H9 (cell line): ENCODE data around the gene PROX2. TPM values are rescaled to one million over a fixed set of nuclear protein-coding genes. Genes with fewer than 3 reads are reported as not detected.

Source experiments
- DNase-seq: peaks from one replicate; pipeline ENCODE4 v3.0.0-alpha.2; 2017
- H2AFZ ChIP-seq: one replicate; pipeline ENCODE4 v1.6.1; 2013; ENCODE audit warnings: mild to moderate bottlenecking, low read length, control low read depth, moderate library complexity
- H2AK5ac ChIP-seq: 2 replicates; pipeline ENCODE4 v1.6.1; 2013; ENCODE audit warnings: low read length, control low read depth, mixed read lengths; ENCODE audit not compliant: insufficient read length
- H2BK120ac ChIP-seq: one replicate; pipeline ENCODE4 v1.6.1; 2013; ENCODE audit warnings: low read depth, mild to moderate bottlenecking, low read length, control low read depth, inconsistent platforms; ENCODE audit not compliant: poor library complexity, severe bottlenecking
- H2BK12ac ChIP-seq: 2 replicates; pipeline ENCODE4 v1.6.1; 2013; ENCODE audit warnings: low read length, control low read depth, mixed read lengths, low read depth; ENCODE audit not compliant: insufficient read length
- H2BK15ac ChIP-seq: 2 replicates; pipeline ENCODE4 v1.6.1; 2013; ENCODE audit warnings: low read depth, low read length, control low read depth
- H2BK20ac ChIP-seq: one replicate; pipeline ENCODE4 v1.6.1; 2013; ENCODE audit warnings: low read depth, mild to moderate bottlenecking, low read length, control low read depth, inconsistent platforms; ENCODE audit not compliant: poor library complexity, severe bottlenecking
- H2BK5ac ChIP-seq: 2 replicates; pipeline ENCODE4 v1.6.1; 2013; ENCODE audit warnings: low read length, control low read depth, mixed read lengths; ENCODE audit not compliant: insufficient read length
- H3K14ac ChIP-seq: 2 replicates; pipeline ENCODE4 v1.6.1; 2013; ENCODE audit warnings: low read length, control low read depth; ENCODE audit not compliant: insufficient read depth
- H3K18ac ChIP-seq: 2 replicates; pipeline ENCODE4 v1.6.1; 2013; ENCODE audit warnings: low read depth, mild to moderate bottlenecking, mixed read lengths, low read length, control low read depth; ENCODE audit not compliant: insufficient read length
- H3K23ac ChIP-seq: 2 replicates; pipeline ENCODE4 v1.6.1; 2013; ENCODE audit warnings: low read length, control low read depth, mixed read lengths, low read depth; ENCODE audit not compliant: insufficient read length
- H3K23me2 ChIP-seq: 2 replicates; pipeline ENCODE4 v1.6.1; 2013; ENCODE audit warnings: low read depth, mild to moderate bottlenecking, mixed read lengths, low read length, control low read depth; ENCODE audit not compliant: insufficient read length, poor library complexity, severe bottlenecking
- H3K27ac ChIP-seq: 2 replicates; pipeline ENCODE4 v1.5.1; 2013; ENCODE audit warnings: low read length, control low read depth, mixed read lengths, low read depth; ENCODE audit not compliant: insufficient read length
- H3K27me3 ChIP-seq: 2 replicates; pipeline ENCODE4 v1.6.1; 2013; ENCODE audit warnings: low read length, control low read depth, inconsistent platforms; ENCODE audit not compliant: insufficient read depth
- H3K4ac ChIP-seq: 2 replicates; pipeline ENCODE4 v1.6.1; 2013; ENCODE audit warnings: low read depth, mild to moderate bottlenecking, control low read depth, inconsistent platforms, low read length, moderate library complexity
- H3K4me1 ChIP-seq: 2 replicates; pipeline ENCODE4 v1.6.1; 2013; ENCODE audit warnings: low read length, control low read depth, inconsistent platforms; ENCODE audit not compliant: insufficient read depth
- H3K4me2 ChIP-seq: 2 replicates; pipeline ENCODE4 v1.6.1; 2013; ENCODE audit warnings: low read length, control low read depth, mixed read lengths; ENCODE audit not compliant: insufficient read length, insufficient read depth
- H3K56ac ChIP-seq: 2 replicates; pipeline ENCODE4 v1.6.1; 2013; ENCODE audit warnings: low read depth, mild to moderate bottlenecking, mixed read lengths, low read length, control low read depth; ENCODE audit not compliant: insufficient read length
- H3K79me1 ChIP-seq: 2 replicates; pipeline ENCODE4 v1.6.1; 2013; ENCODE audit warnings: low read depth, mild to moderate bottlenecking, moderate library complexity, low read length, control low read depth, inconsistent platforms; ENCODE audit not compliant: insufficient read depth, poor library complexity, severe bottlenecking
- H3K79me2 ChIP-seq: 2 replicates; pipeline ENCODE4 v1.6.1; 2013; ENCODE audit warnings: low read length, control low read depth, inconsistent platforms; ENCODE audit not compliant: insufficient read depth
- H3K9ac ChIP-seq: 2 replicates; pipeline ENCODE4 v1.6.1; 2013; ENCODE audit warnings: low read length, control low read depth, mixed read lengths; ENCODE audit not compliant: insufficient read length; ENCODE audit errors: extremely low read depth
- H3K9me3 ChIP-seq: one replicate; pipeline ENCODE4 v1.6.1; 2013; ENCODE audit warnings: low read depth, low read length, inconsistent platforms; ENCODE audit not compliant: control insufficient read depth
- H3T11ph ChIP-seq: one replicate; pipeline ENCODE4 v1.6.1; 2013; ENCODE audit warnings: mild to moderate bottlenecking, low read length, control low read depth, inconsistent platforms
- H4K20me1 ChIP-seq: one replicate; pipeline ENCODE4 v1.6.1; 2013; ENCODE audit not compliant: control insufficient read depth, insufficient read length, insufficient read depth
- H4K5ac ChIP-seq: 2 replicates; pipeline ENCODE4 v1.6.1; 2013; ENCODE audit warnings: low read depth, mild to moderate bottlenecking, mixed read lengths, low read length, control low read depth; ENCODE audit not compliant: insufficient read length
- H4K8ac ChIP-seq: replicated peaks from 2 replicates; pipeline ENCODE4 v1.6.1; 2013; ENCODE audit warnings: low read length, control low read depth, mixed read lengths, low read depth; ENCODE audit not compliant: insufficient read length
- H4K91ac ChIP-seq: 2 replicates; pipeline ENCODE4 v1.6.1; 2013; ENCODE audit warnings: low read depth, mild to moderate bottlenecking, moderate library complexity, mixed read lengths, low read length, control low read depth; ENCODE audit not compliant: insufficient read length
- H3K27ac Mint-ChIP-seq, 3 experiments: 2 replicates in 2 of 3; 3 replicates in 1 of 3; pipeline ENCODE4 v1.8.0; 2020 to 2021; ENCODE audit warnings: mixed read lengths in 3 of 3, mild to moderate bottlenecking in 1 of 3, moderate library complexity in 1 of 3
- H3K27me3 Mint-ChIP-seq: 2 replicates; pipeline ENCODE4 v1.8.0; 2021; ENCODE audit warnings: low read depth, mild to moderate bottlenecking, moderate library complexity, mixed read lengths
- H3K36me3 Mint-ChIP-seq, 3 experiments: 2 replicates in 2 of 3; 3 replicates in 1 of 3; pipeline ENCODE4 v1.8.0; 2020 to 2021; ENCODE audit warnings: low read depth in 3 of 3, mixed read lengths in 3 of 3; ENCODE audit not compliant: insufficient read depth in 1 of 3
- H3K4me1 Mint-ChIP-seq, 2 experiments: 2 replicates each; pipeline ENCODE4 v1.8.0; 2020; ENCODE audit warnings: mixed read lengths in 2 of 2
- H3K4me3 Mint-ChIP-seq, 2 experiments: 2 replicates in 1 of 2; 3 replicates in 1 of 2; pipeline ENCODE4 v1.8.0; 2020 to 2021; ENCODE audit warnings: mild to moderate bottlenecking in 2 of 2, mixed read lengths in 2 of 2, moderate library complexity in 1 of 2
- H3K9me3 Mint-ChIP-seq, 2 experiments: 2 replicates in 1 of 2; 3 replicates in 1 of 2; pipeline ENCODE4 v1.8.0; 2020; ENCODE audit warnings: mild to moderate bottlenecking in 2 of 2, mixed read lengths in 2 of 2, moderate library complexity in 1 of 2
- WGBS: extraction: QIAGEN DNeasy Blood & Tissue Kit; methylation state at CpG from one replicate; pipeline ENCODE4 v1.1.7; 2013; ENCODE audit warnings: missing lambda C conversion rate, low lambda C conversion rate, mixed read lengths; ENCODE audit not compliant: insufficient read length; ENCODE audit errors: extremely low coverage; 5-methylcytosine and 5-hydroxymethylcytosine counted together
- total RNA-seq: library from RNA; stranded (reverse); gene quantifications from 2 replicates; pipeline ENCODE4 v1.2.1, GENCODE V29; 2021
- TF ChIP-seq, protein P1 (sequence below): fragments of 200-600 bp; sonication (generic); conservative IDR thresholded peaks from 3 replicates; pipeline ENCODE4 v1.8.0; 2021; ENCODE audit warnings: antibody characterized with exemption, mild to moderate bottlenecking

Gene PROX2
- total RNA-seq, 1 experiment from 2014 or later: not detected

DNA sequence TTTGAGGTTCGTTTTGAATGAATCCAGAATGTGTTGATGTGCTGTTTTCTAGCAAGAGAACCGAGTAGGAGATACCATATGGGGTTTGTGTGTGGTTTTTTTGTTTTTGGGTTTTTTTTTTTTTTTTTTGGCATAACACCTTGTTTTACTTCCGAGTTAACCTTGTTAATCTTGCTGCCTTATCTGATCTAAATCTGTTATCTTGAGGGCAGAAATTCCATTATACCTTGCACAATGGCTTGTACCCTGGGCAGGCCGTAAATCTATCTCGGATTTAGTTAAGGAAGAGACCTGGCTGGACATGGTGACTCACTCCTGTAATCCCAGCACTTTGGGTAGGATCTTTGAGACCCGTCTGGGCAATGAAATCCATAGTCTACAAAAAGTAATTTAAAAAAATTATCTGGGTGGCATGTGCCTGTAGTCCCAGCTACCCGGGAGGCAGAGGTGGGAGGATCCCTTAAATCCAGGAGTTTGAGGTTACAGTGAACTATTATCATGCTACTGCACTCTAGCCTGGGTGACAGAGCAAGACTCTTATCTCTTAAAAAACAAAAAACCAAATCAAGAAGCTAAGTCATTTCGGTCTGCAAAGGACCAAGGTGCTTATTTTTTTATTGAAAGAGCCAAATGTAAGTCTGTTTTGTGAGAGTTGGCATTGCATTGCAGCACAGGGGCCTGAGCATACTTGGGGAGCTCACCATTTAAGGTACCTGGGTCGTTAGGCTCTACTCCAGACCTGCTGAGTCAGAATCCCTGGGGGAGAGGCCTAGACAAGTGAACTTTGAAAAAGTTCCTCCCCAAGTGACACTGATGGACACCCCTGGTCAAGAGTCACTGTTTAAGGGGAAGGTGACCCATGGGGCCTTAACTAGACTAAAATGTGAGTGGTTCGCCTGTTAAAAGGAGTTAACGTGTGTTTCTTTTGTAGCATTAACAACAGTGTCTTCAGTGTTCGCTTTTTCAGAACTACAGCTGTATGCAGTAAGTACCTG is 12.5 kb upstream of the PROX2 start:
- Mint-ChIP-seq H3K4me3 (peak overlapping the region in 1 of 2 experiments; percentile 26; a peak in 1 of 5 replicates), H3K4me1 (peaks cover 46 to 49% of the 10 kb centered on the region in 2 experiments), H3K27ac (peak overlapping the region; percentile 92 to 96 (median 94)), H3K9me3 (no peaks in the 10 kb centered on the region; a peak in 1 of 5 replicates), H3K27me3 (no peaks in the 10 kb centered on the region), H3K36me3 (peaks cover 28 to 55% (median 49%) of the 10 kb centered on the region in 3 experiments)
- Histone ChIP-seq H3K14ac (no peak overlapping the region), H2AK5ac (no peak overlapping the region), H3T11ph (no peak overlapping the region), H2BK120ac (no peak overlapping the region), H4K8ac (no peak overlapping the region), H2BK20ac (no peak overlapping the region), H3K9ac (no peak overlapping the region), H3K27ac (no peak overlapping the region), H4K91ac (no peak overlapping the region), H3K4me2 (no peak overlapping the region), H2AFZ (no peak overlapping the region), H3K27me3 (no peaks in the 10 kb centered on the region), H3K23me2 (no peaks in the 10 kb centered on the region), H3K79me1 (peaks cover 20% of the 10 kb centered on the region), H4K5ac (no peak overlapping the region), H3K9me3 (no peaks in the 10 kb centered on the region), H3K4ac (no peak overlapping the region), H4K20me1 (no peaks in the 10 kb centered on the region), H2BK5ac (no peak overlapping the region), H3K4me1 (peaks cover 21% of the 10 kb centered on the region), H3K79me2 (peaks cover 21% of the 10 kb centered on the region; the same call in 1 of the 2 replicates), H3K18ac (no peak overlapping the region), H2BK12ac (no peak overlapping the region), H3K56ac (no peak overlapping the region), H3K23ac (no peak overlapping the region), H2BK15ac (no peak overlapping the region)
- TF ChIP-seq, protein P1, sequence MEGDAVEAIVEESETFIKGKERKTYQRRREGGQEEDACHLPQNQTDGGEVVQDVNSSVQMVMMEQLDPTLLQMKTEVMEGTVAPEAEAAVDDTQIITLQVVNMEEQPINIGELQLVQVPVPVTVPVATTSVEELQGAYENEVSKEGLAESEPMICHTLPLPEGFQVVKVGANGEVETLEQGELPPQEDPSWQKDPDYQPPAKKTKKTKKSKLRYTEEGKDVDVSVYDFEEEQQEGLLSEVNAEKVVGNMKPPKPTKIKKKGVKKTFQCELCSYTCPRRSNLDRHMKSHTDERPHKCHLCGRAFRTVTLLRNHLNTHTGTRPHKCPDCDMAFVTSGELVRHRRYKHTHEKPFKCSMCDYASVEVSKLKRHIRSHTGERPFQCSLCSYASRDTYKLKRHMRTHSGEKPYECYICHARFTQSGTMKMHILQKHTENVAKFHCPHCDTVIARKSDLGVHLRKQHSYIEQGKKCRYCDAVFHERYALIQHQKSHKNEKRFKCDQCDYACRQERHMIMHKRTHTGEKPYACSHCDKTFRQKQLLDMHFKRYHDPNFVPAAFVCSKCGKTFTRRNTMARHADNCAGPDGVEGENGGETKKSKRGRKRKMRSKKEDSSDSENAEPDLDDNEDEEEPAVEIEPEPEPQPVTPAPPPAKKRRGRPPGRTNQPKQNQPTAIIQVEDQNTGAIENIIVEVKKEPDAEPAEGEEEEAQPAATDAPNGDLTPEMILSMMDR: no peak
- no CpG with 5 or more reads among the region's 12 CpGs for WGBS
- no peak for DNase-seq
